ENCODE measurements around the gene MAP2K2.

Gene MAP2K2

GRCh38 chr19:4124638-4125037 lies 716 bp upstream of the MAP2K2 start:
- no peak for DNase-seq (ENCODE audit: low read depth)
- no peak for TF ChIP-seq CTCF (conservative IDR thresholded peaks at IDR 0.05; ENCODE audit: control insufficient read depth, insufficient read depth, low read depth, low read length)
- H3K4me3 ChIP-seq (ENCODE audit: control insufficient read depth, low read depth, low read length) = peak overlapping the region; percentile 54

GRCh38 chr19:4122480-4122879 lies 1.4 kb downstream of the MAP2K2 start:
- no peak for TF ChIP-seq CTCF (conservative IDR thresholded peaks at IDR 0.05; ENCODE audit: control insufficient read depth, insufficient read depth, low read depth, low read length)
- DNase-seq (ENCODE audit: low read depth) = no peak
- peak overlapping the region; percentile 85 for H3K4me3 ChIP-seq (ENCODE audit: control insufficient read depth, low read depth, low read length)

- no peak overlapping the region for H3K4me3 ChIP-seq (ENCODE audit: control insufficient read depth, low read depth, low read length)
Measured at GRCh38 chr19:4121815-4122214, 2.1 kb downstream of the MAP2K2 start.

DNA sequence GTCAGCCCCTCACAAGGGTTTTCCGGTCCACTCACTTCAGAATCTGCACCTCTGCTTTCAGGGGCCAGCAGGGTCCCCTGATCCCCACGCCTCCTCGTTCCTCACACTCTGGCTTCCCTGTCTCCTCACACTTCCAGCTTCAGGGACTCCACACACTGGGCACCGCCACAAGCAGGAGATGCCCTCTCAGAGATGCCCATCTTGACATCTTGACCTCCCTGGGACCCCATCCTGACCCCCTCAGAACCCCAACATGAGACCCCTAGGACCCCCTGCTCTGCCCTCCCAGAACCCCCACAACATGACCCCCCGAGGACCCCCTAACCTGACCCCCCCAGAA lies 2.7 kb downstream of the MAP2K2 start:
- no peak for DNase-seq (ENCODE audit: low read depth)
- no peak overlapping the region for H3K4me3 ChIP-seq (ENCODE audit: control insufficient read depth, low read depth, low read length)
- no peak for TF ChIP-seq CTCF (conservative IDR thresholded peaks at IDR 0.05; ENCODE audit: control insufficient read depth, insufficient read depth, low read depth, low read length)

More at GRCh38 chr19:4121815-4122214, 2.1 kb downstream of the MAP2K2 start:
- DNase-seq (ENCODE audit: low read depth) = no peak
- TF ChIP-seq CTCF (conservative IDR thresholded peaks at IDR 0.05; ENCODE audit: control insufficient read depth, insufficient read depth, low read depth, low read length) = no peak

DNA sequence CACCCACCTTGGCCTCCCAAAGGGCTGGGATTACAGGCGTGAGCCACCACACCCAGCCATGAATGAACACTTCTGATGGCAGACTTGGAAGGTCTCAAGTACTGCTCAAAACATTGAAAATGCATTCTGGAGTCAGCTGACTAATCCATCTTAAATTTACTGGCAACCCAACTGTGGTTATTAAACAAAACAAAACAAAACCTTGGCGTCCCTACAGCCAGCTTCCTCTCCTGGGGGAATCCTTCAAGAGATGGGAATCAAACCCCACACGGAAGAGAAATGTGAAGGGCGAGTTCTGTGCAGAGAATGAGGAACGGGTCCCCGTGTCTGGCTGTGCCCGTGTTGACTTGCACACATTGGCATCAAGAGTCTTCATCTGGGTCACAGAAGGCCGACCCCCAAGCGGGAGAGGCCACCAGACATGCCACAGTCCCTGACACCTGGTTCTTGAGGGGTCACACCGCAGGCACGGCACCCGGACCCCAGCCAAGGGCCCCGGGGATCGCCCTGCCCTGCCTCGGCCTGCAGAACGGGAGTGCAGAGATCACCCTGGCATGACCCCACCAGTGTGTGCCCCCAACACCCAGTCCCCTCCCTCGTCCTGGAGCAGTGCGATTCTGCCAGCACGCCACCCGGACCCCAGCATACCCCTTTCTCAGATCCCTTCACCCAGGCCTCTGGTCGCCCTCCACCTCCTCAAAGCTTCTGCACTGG lies 3.2 kb downstream of the MAP2K2 start:
- TF ChIP-seq CTCF (conservative IDR thresholded peaks at IDR 0.05; ENCODE audit: control insufficient read depth, insufficient read depth, low read depth, low read length) = no peak
- DNase-seq (ENCODE audit: low read depth) = peak; percentile 89
- no peak overlapping the region for H3K4me3 ChIP-seq (ENCODE audit: control insufficient read depth, low read depth, low read length)

GRCh38 chr19:4119763-4120162 lies 4.2 kb downstream of the MAP2K2 start:
- TF ChIP-seq CTCF (conservative IDR thresholded peaks at IDR 0.05; ENCODE audit: control insufficient read depth, insufficient read depth, low read depth, low read length) = no peak
- H3K4me3 ChIP-seq (ENCODE audit: control insufficient read depth, low read depth, low read length) = no peak overlapping the region
- DNase-seq (ENCODE audit: low read depth) = no peak

Measured in fibroblast of mammary gland (primary cell).